HG03571 (cell line): Measurements from ENCODE around the gene TTC28.

Source experiments
- ATAC-seq: cut with Tn5 transposase; IDR thresholded peaks from one replicate; pipeline ENCODE4 v1.9.1; 2021; ENCODE audit not compliant: unreplicated experiment

Gene TTC28

GRCh38 chr22:28155808-28156207, 523.8 kb downstream of the TTC28 start:
- ATAC-seq: no peak

- ATAC-seq: no peak
Measured at GRCh38 chr22:28154861-28155260, 524.8 kb downstream of the TTC28 start.

- no peak for ATAC-seq
Measured at GRCh38 chr22:28151151-28151816, 528.4 kb downstream of the TTC28 start.

- ATAC-seq: no peak
Measured at GRCh38 chr22:28148816-28149465, 530.7 kb downstream of the TTC28 start.

GRCh38 chr22:28147401-28147800, 532.2 kb downstream of the TTC28 start:
- ATAC-seq: no peak

- ATAC-seq: no peak
Measured at GRCh38 chr22:28146401-28147314, 533.0 kb downstream of the TTC28 start.

GRCh38 chr22:28143961-28144745, 535.5 kb downstream of the TTC28 start:
- no peak for ATAC-seq

GRCh38 chr22:28143241-28143865, 536.3 kb downstream of the TTC28 start:
- no peak for ATAC-seq

- ATAC-seq: no peak
Measured at GRCh38 chr22:28142361-28142961, 537.2 kb downstream of the TTC28 start.

- no peak for ATAC-seq
Measured at GRCh38 chr22:28141614-28142013, 538.0 kb downstream of the TTC28 start.

GRCh38 chr22:28139961-28140360, 539.7 kb downstream of the TTC28 start:
- ATAC-seq: no peak

- ATAC-seq: no peak
Measured at GRCh38 chr22:28139516-28139915, 540.1 kb downstream of the TTC28 start.

GRCh38 chr22:28137036-28137435, 542.6 kb downstream of the TTC28 start:
- ATAC-seq: no peak

GRCh38 chr22:28132466-28132865, 547.2 kb downstream of the TTC28 start:
- ATAC-seq: no peak

- no peak for ATAC-seq
Measured at GRCh38 chr22:28129319-28129962, 550.2 kb downstream of the TTC28 start.

- ATAC-seq: no peak
Measured at GRCh38 chr22:28128827-28129226, 550.8 kb downstream of the TTC28 start.

- ATAC-seq: no peak
Measured at GRCh38 chr22:28125799-28126198, 553.8 kb downstream of the TTC28 start.

GRCh38 chr22:28123989-28124766, 555.5 kb downstream of the TTC28 start:
- no peak for ATAC-seq
